ENCODE measurements around the gene MYO15B.

The MYO15B gene

DNA sequence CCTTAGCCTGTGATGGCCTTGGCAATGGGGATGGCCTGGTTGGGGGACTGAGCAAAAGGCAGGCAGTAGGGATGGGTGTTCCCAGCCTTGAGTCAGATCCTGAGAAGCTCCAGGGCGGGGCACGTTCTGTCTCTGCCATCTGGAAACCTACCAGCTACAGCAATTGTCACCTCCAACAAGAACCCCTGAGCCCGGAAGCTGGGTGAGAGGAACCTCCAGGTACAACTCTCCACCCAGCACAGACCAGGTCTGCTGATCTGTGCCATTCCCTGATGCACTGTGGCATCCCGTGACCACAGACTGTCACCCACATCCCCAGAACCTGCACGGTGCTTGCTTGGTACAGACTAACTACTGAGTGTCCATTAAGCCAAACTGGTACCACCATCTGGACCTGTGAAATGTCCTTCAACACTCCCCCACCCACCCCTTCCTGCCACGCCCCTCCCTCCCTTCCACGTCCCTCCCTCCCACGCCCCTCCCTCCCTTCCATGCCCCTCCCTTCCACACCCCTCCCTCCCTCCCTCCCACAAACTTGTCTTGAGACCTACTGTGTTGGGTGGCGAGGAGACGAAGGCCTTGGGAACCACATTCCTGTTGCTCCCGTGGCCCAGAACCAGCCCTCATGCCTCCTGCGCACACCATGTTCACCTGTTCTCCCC lies 16.6 kb downstream of the MYO15B start:
- ATAC-seq = no peak

DNA sequence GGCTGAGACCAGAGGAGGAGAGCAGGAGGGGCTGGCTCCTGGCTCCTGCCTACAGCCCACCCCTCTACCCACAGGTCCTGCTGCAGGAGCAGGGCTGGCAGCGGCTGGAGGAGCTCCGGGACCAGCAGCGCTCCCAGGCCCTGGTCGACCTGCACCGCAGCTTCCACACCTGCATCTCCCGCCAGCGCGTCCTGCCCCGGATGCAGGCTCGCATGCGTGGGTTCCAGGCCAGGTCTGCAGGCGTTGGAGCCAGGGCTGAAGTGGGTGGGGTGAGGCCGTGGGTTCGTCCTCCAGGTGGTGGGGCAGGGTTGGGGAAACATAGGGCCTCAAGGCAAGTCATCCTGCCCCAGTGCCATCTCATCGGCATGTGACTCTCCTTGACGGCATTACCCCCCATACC lies 18.2 kb downstream of the MYO15B start:
- ATAC-seq = no peak

DNA sequence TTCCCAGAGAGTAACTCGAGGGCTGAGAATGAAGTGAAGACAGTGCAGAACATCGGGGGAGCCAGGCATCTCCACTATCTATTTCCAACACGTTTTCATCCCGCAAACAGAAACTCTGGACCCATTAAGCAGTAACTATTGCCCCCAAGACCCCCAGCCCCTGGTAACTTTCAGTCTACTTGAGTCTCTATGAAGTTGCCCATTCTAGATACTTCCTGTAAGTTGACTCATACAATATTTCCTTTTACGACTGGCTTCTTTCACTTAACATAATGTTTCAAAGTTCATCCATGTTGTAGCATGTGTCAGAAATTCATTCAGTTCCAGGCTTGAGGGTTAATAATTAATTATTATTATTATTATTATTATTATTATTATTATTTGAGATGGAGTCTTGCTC lies 19.5 kb downstream of the MYO15B start:
- ATAC-seq = no peak

DNA sequence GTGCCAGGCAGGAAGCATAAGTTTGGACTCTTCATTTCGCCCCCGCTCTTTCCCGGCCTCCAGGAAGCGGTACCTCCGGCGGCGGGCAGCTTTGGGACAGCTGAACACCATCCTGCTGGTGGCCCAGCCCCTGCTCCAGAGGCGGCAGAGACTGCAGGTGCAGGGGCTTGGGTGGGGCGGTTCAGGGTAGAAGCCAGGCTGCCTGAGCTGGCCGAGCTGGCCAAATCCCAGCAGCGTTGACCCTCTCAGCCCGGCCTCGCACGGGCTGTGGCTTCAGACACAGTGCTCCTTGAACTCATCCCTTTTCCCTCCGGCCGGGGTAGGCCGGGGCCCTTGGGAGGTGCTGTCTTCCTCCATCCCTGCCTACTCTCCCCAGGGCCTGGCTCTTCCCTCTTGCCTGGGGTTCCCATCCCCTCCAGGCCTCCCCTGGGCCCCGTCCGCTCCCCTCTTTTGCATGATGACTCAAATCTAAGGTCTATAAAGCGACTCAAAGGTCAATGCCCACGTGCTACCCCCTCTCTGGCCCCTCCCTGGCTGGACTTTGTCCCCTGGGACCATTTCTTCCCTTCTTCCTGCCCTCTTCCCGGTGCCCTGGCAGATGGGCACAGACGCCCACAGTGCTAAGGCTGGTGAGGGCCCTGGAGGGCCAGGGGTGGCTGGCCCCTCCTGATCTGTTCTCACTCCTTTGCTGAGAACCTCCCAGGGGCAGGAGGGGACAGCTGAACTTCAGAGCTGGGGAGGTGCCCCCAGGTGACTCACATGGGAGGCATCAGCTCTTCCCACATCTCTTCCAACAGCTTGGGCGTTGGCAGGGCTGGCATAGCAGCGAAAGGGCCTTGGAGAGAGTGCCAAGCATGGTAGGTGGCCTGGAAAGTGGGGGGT lies 22.7 kb downstream of the MYO15B start:
- ATAC-seq = no peak

DNA sequence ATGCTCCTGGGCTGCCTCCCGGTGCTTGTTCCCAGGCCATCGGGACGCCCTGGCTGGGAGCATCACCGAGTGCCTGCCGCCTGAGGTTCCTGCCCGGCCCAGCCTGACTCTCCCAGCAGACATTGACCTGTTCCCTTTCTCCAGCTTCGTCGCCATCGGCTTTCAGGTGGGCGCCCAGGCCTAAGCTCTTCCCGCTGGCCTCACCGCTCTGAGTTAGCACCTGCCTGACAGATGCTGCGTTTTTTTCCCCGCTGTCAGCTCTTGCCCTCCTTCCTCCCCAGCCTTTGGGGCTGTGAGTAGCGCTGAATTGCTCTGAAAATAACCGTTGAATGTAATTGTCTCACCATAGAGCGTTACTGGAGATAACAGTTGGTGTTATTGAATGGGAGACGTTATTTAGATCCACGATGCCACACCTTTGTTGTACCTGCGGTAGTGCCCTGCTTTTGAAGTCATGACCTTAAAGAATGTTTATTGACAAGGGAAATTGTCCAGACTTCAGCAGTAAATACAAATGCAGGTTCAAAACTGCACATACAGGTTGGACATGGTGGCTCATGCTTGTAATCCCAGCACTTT lies 24.3 kb downstream of the MYO15B start:
- no peak for ATAC-seq

DNA sequence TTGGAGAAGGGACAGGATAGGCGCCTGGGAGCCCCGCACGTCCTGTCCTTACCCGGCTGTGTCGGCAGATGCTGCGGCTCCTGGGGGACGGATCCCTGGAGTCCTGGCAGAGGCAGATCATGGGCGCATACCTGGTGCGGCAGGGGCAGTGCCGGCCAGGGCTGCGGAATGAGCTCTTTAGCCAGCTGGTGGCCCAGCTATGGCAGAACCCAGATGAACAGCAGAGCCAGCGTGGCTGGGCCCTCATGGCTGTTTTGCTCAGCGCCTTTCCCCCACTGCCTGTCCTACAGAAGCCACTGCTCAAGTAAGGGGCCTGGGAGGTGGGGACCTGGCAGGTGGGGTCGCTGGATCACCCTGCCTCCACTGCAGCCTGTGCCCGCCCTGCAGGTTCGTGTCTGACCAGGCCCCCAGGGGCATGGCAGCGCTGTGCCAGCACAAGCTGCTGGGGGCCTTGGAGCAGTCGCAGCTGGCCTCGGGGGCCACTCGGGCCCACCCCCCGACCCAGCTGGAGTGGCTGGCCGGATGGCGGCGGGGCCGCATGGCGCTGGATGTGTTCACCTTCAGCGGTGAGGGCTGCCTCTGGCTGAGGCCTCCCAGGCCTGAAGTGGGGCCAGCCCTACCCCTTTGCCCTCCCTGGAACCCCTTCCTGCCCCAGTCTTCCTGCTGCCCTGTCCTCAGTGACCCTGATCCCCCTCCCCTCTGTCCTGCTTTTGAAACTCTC lies 25.5 kb downstream of the MYO15B start:
- ATAC-seq = peak in 1 of 2 donors; percentile 24

DNA sequence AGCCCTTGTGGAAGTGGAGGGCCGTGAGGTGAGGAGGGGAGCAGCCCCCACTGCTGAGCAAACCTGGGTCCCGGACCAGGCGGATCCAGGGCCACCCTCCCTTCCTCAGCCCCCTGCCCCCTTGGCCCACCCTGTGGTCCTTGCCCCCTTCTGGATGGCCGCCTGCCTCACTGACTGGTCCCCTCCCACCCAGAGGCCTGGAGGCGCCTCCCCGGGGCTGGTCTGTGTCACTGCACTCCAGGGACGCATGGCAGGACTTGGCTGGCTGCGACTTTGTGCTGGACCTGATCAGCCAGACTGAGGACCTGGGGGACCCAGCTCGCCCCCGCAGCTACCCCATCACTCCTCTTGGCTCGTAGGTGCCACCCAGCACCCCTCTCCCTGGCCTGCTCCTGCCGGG lies 26.4 kb downstream of the MYO15B start:
- no peak for ATAC-seq

DNA sequence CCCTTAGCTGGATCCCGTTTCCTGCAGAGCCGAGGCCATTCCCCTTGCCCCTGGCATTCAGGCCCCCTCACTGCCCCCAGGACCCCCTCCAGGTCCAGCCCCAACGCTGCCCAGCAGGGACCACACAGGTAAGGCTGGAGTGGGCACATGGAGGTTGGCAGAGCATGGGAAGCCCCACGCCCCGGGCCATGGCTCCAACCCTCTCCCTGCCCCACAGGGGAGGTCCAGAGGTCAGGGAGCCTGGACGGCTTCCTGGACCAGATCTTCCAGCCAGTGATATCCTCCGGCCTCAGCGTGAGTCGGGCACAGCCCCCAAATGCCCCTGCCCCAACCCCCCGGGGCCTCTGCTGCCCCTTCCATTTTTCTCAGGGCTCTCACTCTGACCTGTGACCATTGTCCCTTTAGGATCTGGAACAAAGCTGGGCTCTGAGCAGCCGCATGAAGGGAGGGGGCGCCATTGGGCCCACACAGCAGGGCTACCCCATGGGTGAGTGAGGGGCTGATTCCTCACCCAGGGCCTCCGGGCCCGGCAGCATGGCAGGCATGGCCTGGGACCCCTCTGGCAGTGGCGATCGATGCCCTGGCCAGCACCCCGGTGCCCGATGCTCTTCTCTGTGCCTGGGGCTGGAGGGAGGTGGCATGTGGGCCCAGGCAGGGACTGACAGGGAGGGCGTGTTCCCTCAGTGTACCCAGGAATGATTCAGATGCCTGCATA lies 27.1 kb downstream of the MYO15B start:
- no peak for ATAC-seq

DNA sequence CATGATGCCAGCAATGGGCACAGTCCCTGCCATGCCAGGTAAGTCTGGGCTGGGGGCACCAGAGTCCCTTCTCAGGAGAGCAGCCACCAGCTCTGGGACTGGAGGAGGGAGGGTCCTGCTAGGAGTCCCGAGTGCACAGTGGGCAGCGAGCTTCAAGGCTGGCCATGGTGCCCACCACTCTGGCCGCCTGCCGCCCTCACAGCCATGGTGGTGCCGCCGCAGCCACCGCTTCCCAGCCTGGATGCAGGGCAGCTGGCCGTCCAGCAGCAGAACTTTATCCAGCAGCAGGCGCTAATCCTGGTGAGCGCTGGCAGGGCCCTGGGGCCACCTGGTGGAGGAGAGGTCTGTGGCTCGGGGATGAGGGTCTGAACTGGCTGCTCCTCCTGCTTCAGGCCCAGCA lies 27.7 kb downstream of the MYO15B start:
- ATAC-seq = no peak

DNA sequence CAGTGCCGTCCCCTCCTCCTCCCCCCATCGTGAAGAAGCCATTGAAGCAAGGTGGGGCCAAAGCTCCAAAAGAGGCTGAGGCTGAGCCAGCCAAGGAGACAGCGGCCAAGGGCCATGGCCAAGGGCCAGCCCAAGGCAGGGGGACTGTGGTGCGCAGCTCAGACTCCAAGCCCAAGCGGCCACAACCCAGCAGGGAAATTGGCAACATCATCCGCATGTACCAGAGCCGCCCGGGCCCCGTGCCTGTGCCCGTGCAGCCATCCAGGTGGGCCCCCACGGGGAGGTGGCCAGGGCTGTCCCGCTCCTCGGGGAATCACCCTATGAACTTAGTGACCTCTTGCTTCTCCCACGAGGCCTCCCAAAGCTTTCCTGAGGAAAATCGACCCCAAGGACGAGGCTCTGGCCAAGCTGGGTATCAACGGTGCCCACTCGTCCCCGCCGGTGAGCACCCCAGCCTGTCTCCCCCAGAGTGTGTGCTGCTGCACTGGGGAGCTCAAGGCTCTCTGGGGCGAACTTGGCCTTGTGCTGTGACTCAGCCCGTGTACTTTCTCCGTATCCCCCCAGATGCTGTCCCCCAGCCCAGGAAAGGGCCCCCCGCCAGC lies 29.0 kb downstream of the MYO15B start:
- no peak for ATAC-seq

DNA sequence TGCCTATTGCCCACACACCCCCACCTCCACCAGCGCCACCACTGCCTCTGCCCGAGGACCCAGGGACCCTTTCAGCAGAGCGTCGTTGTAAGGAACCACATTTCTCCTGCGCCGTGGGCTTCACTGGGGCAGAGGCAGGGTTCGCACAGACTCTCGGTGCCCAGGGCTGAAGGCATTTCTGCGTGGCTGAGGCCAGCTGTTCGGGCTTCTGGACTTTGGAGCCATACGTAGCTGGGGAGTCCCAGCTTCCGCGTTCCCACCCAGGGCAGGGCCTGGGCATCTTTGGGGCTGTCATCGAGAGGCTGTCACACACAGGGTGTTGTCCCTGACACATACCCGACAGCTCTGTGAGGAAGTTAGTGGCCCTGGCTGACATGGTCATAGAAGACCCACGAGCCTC lies 29.6 kb downstream of the MYO15B start:
- no peak for ATAC-seq

DNA sequence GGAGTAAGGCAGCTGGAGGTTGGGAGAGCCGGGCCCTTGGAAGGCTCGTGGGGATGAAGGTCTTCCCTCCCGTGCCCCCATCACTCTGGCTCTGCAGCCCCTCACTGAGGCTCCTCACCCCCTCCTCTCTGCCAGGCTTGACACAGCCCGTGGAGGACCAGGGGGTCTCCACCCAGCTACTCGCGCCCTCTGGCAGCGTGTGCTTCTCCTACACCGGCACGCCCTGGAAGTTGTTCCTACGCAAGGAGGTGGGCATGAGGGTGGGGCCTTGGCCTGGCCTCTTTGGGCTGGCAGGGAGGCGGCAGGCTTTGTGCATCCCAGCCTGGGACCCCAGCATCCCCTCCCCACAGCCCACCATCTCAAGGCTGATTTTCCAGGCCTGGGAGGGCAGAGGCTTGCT lies 30.1 kb downstream of the MYO15B start:
- no peak for ATAC-seq

DNA sequence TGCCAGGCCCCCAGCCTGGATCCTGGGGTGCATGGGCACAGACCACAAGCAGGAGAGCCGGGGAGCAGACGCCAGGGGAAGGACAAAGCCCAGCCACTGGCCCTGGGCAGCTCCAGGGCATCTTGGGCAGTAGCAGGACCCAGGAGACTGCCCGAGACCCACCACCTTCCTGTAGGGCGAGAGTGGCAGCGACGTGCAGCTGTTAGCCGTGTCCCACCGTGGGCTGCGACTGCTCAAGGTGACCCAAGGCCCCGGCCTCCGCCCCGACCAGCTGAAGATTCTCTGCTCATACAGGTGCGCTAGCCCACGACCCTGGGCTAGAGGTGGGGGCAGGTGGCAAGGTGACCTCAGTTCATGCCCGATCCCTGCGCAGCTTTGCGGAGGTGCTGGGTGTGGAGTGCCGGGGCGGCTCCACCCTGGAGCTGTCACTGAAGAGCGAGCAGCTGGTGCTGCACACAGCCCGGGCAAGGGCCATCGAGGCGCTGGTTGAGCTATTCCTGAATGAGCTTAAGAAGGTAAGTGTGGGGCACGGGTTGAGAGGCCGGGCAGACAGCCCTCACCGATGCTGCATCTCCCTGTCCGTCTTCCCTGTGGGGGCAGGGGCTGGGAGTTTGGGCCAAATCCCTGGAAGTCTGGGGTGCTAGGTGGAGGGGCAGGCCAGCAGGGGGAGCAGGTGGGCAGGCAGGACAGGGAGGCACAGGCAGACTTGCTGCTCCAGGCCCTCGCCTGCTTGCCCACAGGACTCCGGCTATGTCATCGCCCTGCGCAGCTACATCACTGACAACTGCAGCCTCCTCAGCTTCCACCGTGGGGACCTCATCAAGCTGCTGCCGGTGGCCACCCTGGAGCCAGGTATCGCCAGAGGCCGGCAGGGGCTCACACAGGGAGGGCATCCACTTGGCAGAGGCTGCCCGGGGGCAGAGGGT lies 32.2 kb downstream of the MYO15B start:
- peak in 1 of 2 donors; percentile 14 for ATAC-seq

DNA sequence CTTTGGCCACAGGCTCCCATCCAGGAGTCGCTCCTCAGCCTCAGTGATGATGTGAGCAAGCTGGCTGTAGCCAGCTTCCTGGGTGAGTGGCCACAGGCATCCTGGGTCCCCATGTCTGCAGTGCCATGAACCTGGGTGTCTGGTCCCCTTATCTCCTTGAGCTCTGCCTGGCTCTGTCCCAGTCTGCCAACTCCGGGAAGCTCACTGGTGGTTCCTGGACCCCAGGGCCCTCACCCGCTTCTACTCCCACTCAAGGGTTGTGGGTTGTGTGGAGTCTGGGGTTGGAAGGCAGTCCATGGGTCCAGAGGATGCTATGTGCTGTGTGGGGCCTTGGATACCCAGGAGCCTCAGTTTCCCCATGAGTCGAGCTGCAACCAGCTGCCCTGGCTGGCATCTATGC lies 33.9 kb downstream of the MYO15B start:
- no peak for ATAC-seq

DNA sequence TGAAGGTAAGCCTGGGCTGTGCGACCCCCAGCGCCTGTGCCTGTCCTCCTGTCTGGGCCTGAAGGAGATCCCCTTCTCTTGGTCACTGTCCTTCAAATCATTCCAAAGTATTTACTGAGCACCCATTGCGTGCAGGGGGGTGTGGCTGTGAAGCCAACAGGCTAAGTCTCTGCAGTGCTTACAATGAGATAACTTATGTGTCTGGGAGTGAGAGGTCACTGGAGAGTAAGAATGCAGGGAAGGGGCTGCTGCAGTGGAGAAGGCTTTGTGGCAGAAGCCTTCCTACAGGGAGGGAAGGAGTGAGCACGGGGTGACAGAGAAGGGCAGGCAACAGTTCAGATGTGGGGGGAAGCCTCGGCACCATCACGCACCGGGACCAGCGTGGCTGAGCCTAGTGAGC lies 34.5 kb downstream of the MYO15B start:
- no peak for ATAC-seq

DNA sequence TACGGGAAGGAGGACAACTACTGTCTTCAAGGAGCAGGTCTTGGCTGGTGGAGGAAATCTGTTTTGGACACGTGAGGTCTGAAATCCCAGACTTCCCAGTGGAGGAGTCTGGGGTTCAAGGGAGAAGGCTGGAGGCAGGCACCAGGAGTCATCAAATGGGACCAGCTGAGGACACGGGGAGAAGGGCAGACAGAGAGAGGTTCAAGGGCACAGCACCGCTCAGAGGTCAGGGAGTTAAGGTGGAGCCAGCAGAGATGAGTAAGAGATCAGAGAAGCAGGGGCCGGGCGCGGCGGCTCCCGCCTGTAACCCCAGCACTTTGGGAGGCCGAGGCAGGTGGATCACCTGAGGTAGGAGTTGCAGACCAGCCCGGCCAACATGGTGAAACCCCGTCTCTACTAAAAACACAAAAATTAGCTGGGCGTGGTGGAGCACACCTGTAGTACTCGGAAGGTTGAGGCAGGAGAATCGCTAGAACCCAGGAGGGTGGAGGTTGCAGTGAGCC lies 35.2 kb downstream of the MYO15B start:
- ATAC-seq = no peak

DNA sequence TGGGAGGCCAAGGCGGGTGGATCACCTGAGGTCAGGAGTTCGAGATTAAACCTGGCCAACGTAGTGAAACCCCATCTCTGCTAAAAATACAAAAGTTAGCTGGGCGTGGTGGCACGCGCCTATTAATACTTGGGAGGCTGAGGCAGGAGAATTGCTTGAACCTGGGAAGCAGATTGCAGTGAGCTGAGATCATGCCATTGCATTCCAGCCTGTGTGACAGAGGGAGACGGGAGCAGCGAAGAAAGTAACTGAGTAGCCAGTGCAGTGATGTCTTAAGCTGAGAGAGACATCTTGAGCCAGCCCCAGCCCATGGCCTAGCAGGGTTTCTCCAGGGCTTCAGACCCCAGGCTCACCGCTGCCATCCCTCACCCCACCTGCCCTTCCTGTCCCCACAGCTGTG lies 35.8 kb downstream of the MYO15B start:
- no peak for ATAC-seq

DNA sequence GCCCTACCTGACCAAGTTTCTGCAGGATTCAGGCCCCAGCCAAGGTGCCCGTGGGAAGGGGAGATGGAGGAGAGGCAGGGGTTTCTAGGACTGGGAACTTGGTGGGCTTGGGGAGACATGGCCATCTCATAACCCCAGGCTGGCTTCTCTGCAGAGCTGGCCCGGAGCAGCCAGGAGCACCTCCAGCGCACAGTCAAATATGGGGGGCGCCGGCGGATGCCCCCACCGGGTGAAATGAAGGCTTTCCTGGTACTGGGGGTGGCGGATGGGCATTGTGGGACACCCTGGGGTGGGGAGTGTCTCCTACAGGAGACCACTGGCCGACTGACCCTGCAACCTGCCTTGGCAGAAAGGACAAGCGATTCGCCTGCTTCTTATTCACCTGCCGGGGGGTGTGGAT lies 36.4 kb downstream of the MYO15B start:
- no peak for ATAC-seq

DNA sequence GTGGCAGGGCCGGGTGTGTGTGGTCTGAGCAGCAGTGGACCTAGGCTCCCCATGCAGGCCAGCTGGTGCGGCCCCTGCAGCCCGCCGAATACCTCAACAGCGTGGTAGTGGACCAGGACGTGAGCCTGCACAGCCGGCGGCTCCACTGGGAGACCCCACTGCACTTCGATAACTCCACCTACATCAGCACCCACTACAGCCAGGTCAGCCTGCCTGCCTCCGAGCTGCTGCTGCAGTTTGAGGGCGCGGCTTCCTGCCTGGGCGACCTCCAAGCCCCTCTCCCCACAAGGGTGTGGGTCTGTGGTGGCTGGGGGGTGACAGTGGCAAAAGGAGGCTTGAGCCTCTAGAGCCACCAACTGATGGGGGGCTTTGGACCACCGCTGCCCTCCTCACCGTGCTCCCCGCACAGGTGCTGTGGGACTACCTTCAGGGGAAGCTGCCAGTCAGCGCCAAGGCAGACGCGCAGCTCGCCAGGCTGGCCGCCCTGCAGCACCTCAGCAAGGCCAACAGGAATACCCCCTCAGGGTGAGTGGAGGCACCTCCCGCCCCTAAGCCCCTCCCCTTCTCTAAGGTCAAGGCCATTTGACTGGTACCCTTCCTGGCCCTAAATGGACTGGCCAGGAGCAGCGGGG lies 37.2 kb downstream of the MYO15B start:
- no peak for ATAC-seq

DNA sequence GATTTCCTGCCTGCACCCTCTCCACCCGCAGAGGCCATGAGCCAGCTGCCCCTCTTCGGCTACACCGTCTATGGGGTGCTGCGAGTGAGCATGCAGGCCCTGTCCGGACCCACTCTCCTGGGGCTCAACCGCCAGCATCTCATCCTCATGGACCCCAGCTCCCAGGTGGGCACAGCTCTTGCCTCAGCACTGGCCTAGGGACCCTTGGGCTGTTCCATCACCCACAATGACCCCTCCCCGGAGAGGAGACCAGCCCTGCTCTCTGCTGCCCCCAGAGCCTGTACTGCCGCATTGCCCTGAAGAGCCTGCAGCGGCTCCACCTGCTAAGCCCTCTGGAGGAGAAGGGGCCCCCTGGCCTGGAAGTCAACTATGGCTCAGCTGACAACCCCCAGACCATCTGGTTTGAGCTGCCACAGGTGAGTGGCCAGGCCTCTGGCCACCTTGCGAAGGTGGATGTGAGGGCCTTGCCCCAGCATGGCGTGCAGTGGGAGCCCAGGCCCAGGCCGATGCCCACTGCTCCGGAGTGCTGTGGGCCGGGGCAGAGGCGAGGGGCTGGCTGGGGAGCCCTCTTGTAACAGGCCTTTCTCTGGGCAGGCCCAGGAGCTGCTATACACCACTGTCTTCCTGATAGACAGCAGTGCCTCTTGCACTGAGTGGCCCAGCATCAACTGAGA lies 38.4 kb downstream of the MYO15B start:
- peak in 1 of 2 donors; percentile 50 for ATAC-seq
